Muscle layer of colon (tissue), 2 donors: Measurements from ENCODE around the gene FANCM.

Source experiments
- H3K27ac ChIP-seq: one replicate; pipeline ENCODE4 v1.7.0; 2013; ENCODE audit warnings: low read depth, mild to moderate bottlenecking, low read length, moderate library complexity
- H3K27me3 ChIP-seq, 2 donors: one replicate each; pipeline ENCODE4 v1.7.0; 2013; ENCODE audit warnings: low read length in 2 of 2, mild to moderate bottlenecking in 2 of 2; ENCODE audit not compliant: insufficient read depth in 2 of 2, control insufficient read depth in 1 of 2
- H3K36me3 ChIP-seq: one replicate; pipeline ENCODE4 v1.7.0; 2013; ENCODE audit warnings: mild to moderate bottlenecking, low read length; ENCODE audit not compliant: insufficient read depth
- H3K4me1 ChIP-seq: one replicate; pipeline ENCODE4 v1.7.0; 2013; ENCODE audit warnings: mild to moderate bottlenecking, low read length; ENCODE audit not compliant: insufficient read depth
- H3K4me3 ChIP-seq, 2 donors: one replicate each; pipeline ENCODE4 v1.7.0; 2013; ENCODE audit warnings: low read length in 2 of 2, low read depth in 1 of 2, mild to moderate bottlenecking in 1 of 2, moderate library complexity in 1 of 2
- H3K9ac ChIP-seq: one replicate; pipeline ENCODE4 v1.7.0; 2013; ENCODE audit warnings: low read length
- H3K9me3 ChIP-seq: one replicate; pipeline ENCODE4 v1.7.0; 2013; ENCODE audit warnings: mild to moderate bottlenecking, low read length
- donor health status: abdominal sarcoma.
- donor health status: Adenocarcinoma of cecum.

FANCM gene

DNA sequence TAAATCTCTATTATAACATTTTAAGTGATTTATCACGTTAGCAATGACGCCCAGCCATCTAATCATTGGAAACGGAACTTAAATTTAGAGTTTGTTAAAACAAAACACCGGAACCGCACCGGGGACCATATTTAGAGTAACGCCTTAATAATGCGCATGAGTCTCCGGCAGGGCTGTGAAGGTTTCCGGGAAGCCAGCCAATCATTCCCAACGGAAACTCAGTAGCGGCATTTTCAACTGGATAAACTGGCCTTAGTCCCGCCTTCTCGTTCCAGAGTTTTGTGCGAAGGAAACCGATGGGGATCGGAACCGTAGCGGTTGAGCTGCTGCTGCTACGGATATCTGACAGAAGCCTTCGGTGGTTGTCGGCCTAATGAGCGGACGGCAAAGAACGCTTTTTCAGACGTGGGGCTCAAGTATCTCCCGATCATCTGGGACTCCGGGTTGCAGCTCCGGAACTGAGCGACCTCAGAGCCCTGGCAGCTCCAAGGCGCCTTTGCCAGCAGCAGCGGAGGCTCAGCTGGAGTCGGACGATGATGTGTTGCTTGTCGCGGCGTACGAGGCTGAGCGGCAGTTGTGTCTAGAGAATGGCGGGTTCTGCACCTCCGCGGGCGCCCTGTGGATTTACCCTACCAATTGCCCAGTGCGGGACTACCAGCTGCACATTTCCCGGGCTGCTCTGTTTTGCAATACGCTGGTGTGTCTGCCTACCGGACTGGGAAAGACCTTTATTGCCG lies at the start of gene FANCM:
TSS of gene FANCM (plus strand) at position 272 of the 737 bp plus-strand sequence. CDS start at position 374, 102 bp downstream.
- peak within 1 kb of the TSS; percentile 90 for H3K27ac ChIP-seq
- H3K4me3 ChIP-seq: peak within 1 kb of the TSS; percentile 83
- H3K36me3 ChIP-seq: no peaks in the 10 kb centered on the region
- peaks cover 12% of the 10 kb centered on the region for H3K4me1 ChIP-seq
- no peaks in the 10 kb centered on the region for H3K27me3 ChIP-seq
- peak within 1 kb of the TSS; percentile 45 for H3K9ac ChIP-seq
- no peaks in the 10 kb centered on the region for H3K9me3 ChIP-seq

GRCh38 chr14:45089813-45090212 lies 45.9 kb upstream of the FANCM start:
- H3K4me1 ChIP-seq: peaks cover 33% of the 10 kb centered on the region
- no peak overlapping the region for H3K4me3 ChIP-seq
- H3K27ac ChIP-seq: no peak overlapping the region
- no peak overlapping the region for H3K9ac ChIP-seq
- H3K27me3 ChIP-seq: no peaks in the 10 kb centered on the region
- no peaks in the 10 kb centered on the region for H3K9me3 ChIP-seq
- H3K36me3 ChIP-seq: no peaks in the 10 kb centered on the region

DNA sequence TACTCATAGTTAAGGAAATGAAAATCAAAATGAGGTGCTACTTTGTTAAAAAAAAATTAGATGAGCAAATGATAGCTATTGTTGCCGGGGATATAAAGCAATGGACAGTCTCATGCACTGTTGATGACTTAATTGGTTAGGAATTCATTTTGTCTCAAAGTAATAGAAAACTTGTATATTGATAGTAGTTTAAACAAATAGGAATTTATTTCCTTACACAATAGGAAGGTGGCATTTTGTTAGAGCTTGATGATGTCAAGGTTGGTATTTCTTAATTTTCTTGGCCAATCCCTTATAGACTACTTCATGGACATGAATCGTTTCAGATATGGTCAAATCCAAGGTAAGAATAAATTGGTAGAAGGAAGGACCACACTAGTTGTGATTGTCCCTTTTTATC lies 44.0 kb upstream of the FANCM start:
- H3K36me3 ChIP-seq: peaks cover 6% of the 10 kb centered on the region
- H3K27ac ChIP-seq: no peak overlapping the region
- H3K27me3 ChIP-seq: no peaks in the 10 kb centered on the region
- no peak overlapping the region for H3K9ac ChIP-seq
- H3K9me3 ChIP-seq: no peaks in the 10 kb centered on the region
- no peak overlapping the region for H3K4me3 ChIP-seq
- H3K4me1 ChIP-seq: peaks cover 17% of the 10 kb centered on the region

GRCh38 chr14:45094275-45094674 lies 41.5 kb upstream of the FANCM start:
- Histone ChIP-seq H3K9ac (no peak overlapping the region), H3K27ac (no peak overlapping the region), H3K4me1 (peaks cover 3% of the 10 kb centered on the region), H3K4me3 (no peak overlapping the region), H3K9me3 (no peaks in the 10 kb centered on the region), H3K27me3 (no peaks in the 10 kb centered on the region), H3K36me3 (peaks cover 20% of the 10 kb centered on the region)

- Histone ChIP-seq H3K4me3 (no peak overlapping the region), H3K9me3 (no peaks in the 10 kb centered on the region), H3K27ac (no peak overlapping the region), H3K36me3 (peaks cover 28% of the 10 kb centered on the region), H3K4me1 (peaks cover 3% of the 10 kb centered on the region), H3K9ac (no peak overlapping the region), H3K27me3 (no peaks in the 10 kb centered on the region)
Measured at GRCh38 chr14:45095143-45095542, 40.6 kb upstream of the FANCM start.

DNA sequence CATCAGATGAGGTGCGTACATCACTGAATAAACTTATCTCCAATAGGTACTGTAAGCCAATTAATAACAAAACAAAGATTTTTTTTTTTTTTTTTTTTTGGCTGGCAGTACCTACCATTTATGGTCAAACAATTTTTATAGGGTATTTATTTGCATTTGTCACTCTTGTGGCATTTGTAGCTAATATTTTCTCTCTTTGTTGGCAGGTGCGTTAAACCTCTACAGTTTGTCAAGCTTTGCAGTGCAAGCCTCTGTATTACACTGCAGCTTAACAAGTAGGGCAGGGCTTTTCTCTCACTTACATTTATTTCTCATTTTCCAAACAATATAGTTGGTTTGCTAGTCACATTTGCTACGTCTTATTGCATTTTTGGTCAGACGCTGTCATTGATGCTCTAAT lies 39.5 kb upstream of the FANCM start:
- Histone ChIP-seq H3K4me1 (no peaks in the 10 kb centered on the region), H3K36me3 (peaks cover 31% of the 10 kb centered on the region), H3K27ac (no peak overlapping the region), H3K9me3 (no peaks in the 10 kb centered on the region), H3K27me3 (no peaks in the 10 kb centered on the region), H3K4me3 (no peak overlapping the region), H3K9ac (no peak overlapping the region)

DNA sequence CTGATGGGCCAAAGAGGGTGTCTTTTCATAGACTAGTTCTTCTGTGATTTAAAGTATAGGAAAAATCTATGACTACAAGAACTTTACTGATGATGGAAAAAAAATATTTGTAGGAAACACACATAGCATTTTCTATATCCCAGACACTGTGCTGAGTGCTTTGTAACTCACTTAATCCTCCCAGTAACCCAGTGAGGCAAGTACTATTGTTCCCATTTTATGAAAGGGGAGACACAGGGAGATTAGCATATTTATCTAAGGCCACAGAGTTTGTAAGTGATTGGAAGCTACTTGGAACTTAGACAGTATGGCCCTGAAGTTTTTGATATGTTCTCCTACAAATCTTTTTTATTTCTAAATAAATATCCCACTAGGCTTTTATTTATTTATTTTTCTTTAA lies 31.9 kb upstream of the FANCM start:
- H3K27me3 ChIP-seq: no peaks in the 10 kb centered on the region
- H3K9ac ChIP-seq: no peak overlapping the region
- no peaks in the 10 kb centered on the region for H3K4me1 ChIP-seq
- H3K36me3 ChIP-seq: peaks cover 48% of the 10 kb centered on the region
- no peaks in the 10 kb centered on the region for H3K9me3 ChIP-seq
- no peak overlapping the region for H3K27ac ChIP-seq
- no peak overlapping the region for H3K4me3 ChIP-seq

GRCh38 chr14:45104561-45104960 lies 31.2 kb upstream of the FANCM start:
- H3K27me3 ChIP-seq: no peaks in the 10 kb centered on the region
- no peak overlapping the region for H3K4me3 ChIP-seq
- no peak overlapping the region for H3K27ac ChIP-seq
- H3K9me3 ChIP-seq: no peaks in the 10 kb centered on the region
- H3K9ac ChIP-seq: no peak overlapping the region
- peaks cover 50% of the 10 kb centered on the region for H3K36me3 ChIP-seq
- H3K4me1 ChIP-seq: no peaks in the 10 kb centered on the region

DNA sequence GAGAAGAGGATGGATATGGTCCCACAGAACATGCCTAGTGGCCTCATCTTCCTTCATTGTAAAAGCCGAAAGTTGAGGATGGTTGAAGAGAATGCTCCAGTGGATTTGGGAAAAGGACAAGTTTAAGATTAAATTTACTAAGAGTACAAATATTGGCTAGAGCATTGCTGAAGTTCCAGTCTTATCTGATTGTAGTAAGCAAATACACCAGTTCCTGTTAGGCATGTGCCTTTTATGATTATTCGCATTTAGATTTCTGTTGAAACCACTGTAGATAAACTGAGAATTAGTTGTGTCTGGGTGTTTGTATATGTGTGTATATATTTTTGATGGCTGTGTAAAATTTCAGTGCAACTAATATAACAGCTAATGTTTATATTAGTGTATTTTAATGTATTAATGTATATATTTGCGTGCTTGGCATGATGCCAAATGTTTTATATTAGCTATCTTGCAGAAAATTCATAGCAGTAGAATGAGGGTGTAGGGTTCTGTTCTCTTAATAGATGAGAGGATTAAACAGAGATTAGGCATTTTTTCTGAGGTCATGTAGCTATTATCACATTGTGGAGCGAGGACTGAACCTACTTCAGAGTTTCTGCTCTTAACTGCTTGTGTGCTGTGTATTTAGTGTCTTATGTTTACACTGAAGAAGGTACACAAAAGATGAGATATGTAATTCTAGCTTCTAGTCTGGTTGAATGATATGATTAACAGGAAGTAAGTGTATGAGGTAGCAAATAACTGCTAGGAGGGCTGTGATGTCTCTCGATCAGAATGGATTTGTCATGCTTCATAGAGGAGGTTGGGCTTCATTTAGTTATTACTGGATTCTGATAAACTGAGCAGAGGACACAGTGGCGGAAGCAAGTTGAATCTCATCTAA lies 22.6 kb upstream of the FANCM start:
- Histone ChIP-seq H3K27ac (no peak overlapping the region), H3K27me3 (no peaks in the 10 kb centered on the region), H3K4me1 (no peaks in the 10 kb centered on the region), H3K4me3 (no peak overlapping the region), H3K9ac (no peak overlapping the region), H3K36me3 (peaks cover 58% of the 10 kb centered on the region), H3K9me3 (no peaks in the 10 kb centered on the region)

- H3K4me3 ChIP-seq: no peak overlapping the region
- H3K27ac ChIP-seq: no peak overlapping the region
- no peaks in the 10 kb centered on the region for H3K27me3 ChIP-seq
- no peaks in the 10 kb centered on the region for H3K9me3 ChIP-seq
- no peaks in the 10 kb centered on the region for H3K4me1 ChIP-seq
- no peak overlapping the region for H3K9ac ChIP-seq
- peaks cover 55% of the 10 kb centered on the region for H3K36me3 ChIP-seq
Measured at GRCh38 chr14:45114327-45114726, 21.4 kb upstream of the FANCM start.

GRCh38 chr14:45118594-45118993 lies 17.1 kb upstream of the FANCM start:
- Histone ChIP-seq H3K9ac (no peak overlapping the region), H3K4me3 (no peak overlapping the region), H3K27me3 (no peaks in the 10 kb centered on the region), H3K4me1 (no peaks in the 10 kb centered on the region), H3K36me3 (peaks cover 48% of the 10 kb centered on the region), H3K27ac (no peak overlapping the region), H3K9me3 (no peaks in the 10 kb centered on the region)
